ENCODE data around the gene LARGE1.
"Not testable (repeated sequence)": the region's sequence is repeated elsewhere in the genome, so short reads cannot be mapped to it uniquely, and the experiment has no call there.

The LARGE1 gene

DNA sequence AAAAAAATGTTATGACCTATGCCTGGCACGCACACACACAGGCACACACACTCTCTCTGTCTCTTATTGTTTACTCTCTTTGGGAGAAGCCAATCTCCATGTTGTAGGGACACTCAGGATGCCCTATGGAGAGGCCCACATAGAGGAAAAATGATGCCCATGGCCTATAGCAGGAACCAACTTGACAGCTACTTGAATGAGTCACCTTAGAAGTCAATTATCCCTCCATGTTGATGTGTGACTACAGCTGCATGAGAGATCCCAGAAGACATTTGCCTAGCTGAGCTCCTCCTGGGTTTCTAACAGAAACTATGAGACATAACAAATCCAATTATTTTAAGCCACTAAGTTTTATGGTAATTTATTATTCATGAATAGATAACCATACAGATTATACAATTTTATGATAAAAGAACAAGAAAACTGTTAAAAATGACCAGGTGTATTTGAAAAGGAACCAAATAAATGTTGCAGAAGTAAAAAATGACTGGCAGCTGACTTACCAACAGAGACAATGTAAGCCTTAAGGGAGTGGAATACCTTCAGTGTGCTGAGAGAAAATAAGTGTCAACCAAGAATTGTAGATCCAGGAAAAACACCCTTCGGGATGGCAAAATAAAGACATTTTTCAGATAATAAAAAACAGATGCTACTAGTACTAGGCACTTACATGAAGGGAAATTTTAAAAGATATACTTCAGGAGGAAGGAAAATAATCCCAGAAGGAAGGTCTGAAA, 458.4 kb downstream of the LARGE1 start:
- Histone ChIP-seq H3K4me1 (ENCODE audit: control insufficient read depth, insufficient read depth, low read length) (no peaks in the 10 kb centered on the region), H3K9ac (ENCODE audit: low read length) (no peak overlapping the region), H3K4me3 (ENCODE audit: low read length) (no peak overlapping the region), H3K9me3 (ENCODE audit: control insufficient read depth, low read length) (peaks cover 8% of the 10 kb centered on the region), H3K36me3 (ENCODE audit: control insufficient read depth, insufficient read depth, low read length, severe bottlenecking) (no peaks in the 10 kb centered on the region), H3K27me3 (replicated peaks; ENCODE audit: control insufficient read depth, insufficient read depth, low read length) (no peaks in the 10 kb centered on the region)
- no peak for DNase-seq (ENCODE audit: low read depth)

GRCh38 chr22:33461245-33461644, 459.0 kb downstream of the LARGE1 start:
- H3K9me3 ChIP-seq (ENCODE audit: control insufficient read depth, low read length); H3K36me3 ChIP-seq (ENCODE audit: control insufficient read depth, insufficient read depth, low read length, severe bottlenecking); H3K9ac ChIP-seq (ENCODE audit: low read length); H3K27me3 ChIP-seq (replicated peaks; ENCODE audit: control insufficient read depth, insufficient read depth, low read length); H3K4me3 ChIP-seq (ENCODE audit: low read length); DNase-seq (ENCODE audit: low read depth); H3K4me1 ChIP-seq (ENCODE audit: control insufficient read depth, insufficient read depth, low read length): not testable (repeated sequence)

DNA sequence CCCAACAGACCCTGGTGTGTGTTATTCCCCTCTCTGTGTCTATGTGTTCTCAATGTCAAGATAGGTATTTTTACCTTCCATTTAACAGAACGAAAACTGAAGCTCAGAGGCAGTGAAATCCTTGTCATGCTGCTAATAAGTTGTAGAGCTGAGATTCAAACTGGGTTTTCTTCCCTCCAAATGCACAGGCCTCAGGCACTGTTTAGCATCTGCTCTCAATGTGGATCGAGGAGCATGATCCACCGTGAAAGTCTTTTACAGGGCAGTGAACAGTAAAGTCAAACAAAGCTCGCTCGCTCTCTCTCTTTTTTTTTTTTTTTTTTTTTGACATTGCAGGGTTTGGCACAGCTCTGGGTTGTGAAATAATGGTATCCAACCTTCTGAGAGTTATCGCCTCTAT, 461.1 kb downstream of the LARGE1 start:
- Histone ChIP-seq H3K36me3 (ENCODE audit: control insufficient read depth, insufficient read depth, low read length, severe bottlenecking) (no peaks in the 10 kb centered on the region), H3K4me3 (ENCODE audit: low read length) (no peak overlapping the region), H3K4me1 (ENCODE audit: control insufficient read depth, insufficient read depth, low read length) (no peaks in the 10 kb centered on the region), H3K9me3 (ENCODE audit: control insufficient read depth, low read length) (peaks cover 8% of the 10 kb centered on the region), H3K9ac (ENCODE audit: low read length) (no peak overlapping the region), H3K27me3 (replicated peaks; ENCODE audit: control insufficient read depth, insufficient read depth, low read length) (no peaks in the 10 kb centered on the region)
- DNase-seq (ENCODE audit: low read depth): no peak

GRCh38 chr22:33456511-33456910, 463.8 kb downstream of the LARGE1 start:
- H3K4me3 ChIP-seq (ENCODE audit: low read length): no peak overlapping the region
- DNase-seq (ENCODE audit: low read depth): no peak

GRCh38 chr22:33455036-33455435, 465.2 kb downstream of the LARGE1 start:
- no peak for DNase-seq (ENCODE audit: low read depth)
- H3K27me3 ChIP-seq (replicated peaks; ENCODE audit: control insufficient read depth, insufficient read depth, low read length): no peaks in the 10 kb centered on the region
- no peaks in the 10 kb centered on the region for H3K4me1 ChIP-seq (ENCODE audit: control insufficient read depth, insufficient read depth, low read length)
- H3K9me3 ChIP-seq (ENCODE audit: control insufficient read depth, low read length): no peaks in the 10 kb centered on the region
- H3K36me3 ChIP-seq (ENCODE audit: control insufficient read depth, insufficient read depth, low read length, severe bottlenecking): no peaks in the 10 kb centered on the region
- no peak overlapping the region for H3K9ac ChIP-seq (ENCODE audit: low read length)
- H3K4me3 ChIP-seq (ENCODE audit: low read length): no peak overlapping the region

More at GRCh38 chr22:33456511-33456910, 463.8 kb downstream of the LARGE1 start:
- Histone ChIP-seq H3K4me1 (ENCODE audit: control insufficient read depth, insufficient read depth, low read length) (no peaks in the 10 kb centered on the region), H3K36me3 (ENCODE audit: control insufficient read depth, insufficient read depth, low read length, severe bottlenecking) (no peaks in the 10 kb centered on the region), H3K9me3 (ENCODE audit: control insufficient read depth, low read length) (no peaks in the 10 kb centered on the region), H3K27me3 (replicated peaks; ENCODE audit: control insufficient read depth, insufficient read depth, low read length) (no peaks in the 10 kb centered on the region), H3K9ac (ENCODE audit: low read length) (no peak overlapping the region)

- Histone ChIP-seq H3K4me3 (ENCODE audit: low read length) (no peak overlapping the region), H3K9me3 (ENCODE audit: control insufficient read depth, low read length) (no peaks in the 10 kb centered on the region), H3K4me1 (ENCODE audit: control insufficient read depth, insufficient read depth, low read length) (no peaks in the 10 kb centered on the region), H3K36me3 (ENCODE audit: control insufficient read depth, insufficient read depth, low read length, severe bottlenecking) (no peaks in the 10 kb centered on the region), H3K9ac (ENCODE audit: low read length) (no peak overlapping the region), H3K27me3 (replicated peaks; ENCODE audit: control insufficient read depth, insufficient read depth, low read length) (no peaks in the 10 kb centered on the region)
- DNase-seq (ENCODE audit: low read depth): no peak
These were observed 468.3 kb downstream of the LARGE1 start for GRCh38 chr22:33451866-33452469.

DNA sequence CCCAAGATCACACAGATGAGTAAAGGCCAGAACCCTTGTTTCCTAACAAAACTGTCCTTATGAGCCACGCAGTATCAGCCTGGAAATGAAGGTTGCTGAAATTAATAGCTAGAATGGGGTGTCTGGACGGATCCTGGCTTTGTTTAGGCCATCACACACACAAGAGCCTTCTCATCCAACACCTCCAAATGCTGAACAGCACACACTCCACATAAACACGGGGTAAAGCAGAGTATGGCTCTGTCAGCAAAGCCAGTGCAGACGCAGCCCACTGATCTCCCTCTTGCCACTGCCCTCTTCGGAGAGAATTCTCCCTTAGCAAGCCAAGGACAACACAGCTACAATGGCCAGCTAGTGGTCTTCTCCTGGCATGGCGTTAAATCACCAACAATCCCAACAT, 469.5 kb downstream of the LARGE1 start:
- DNase-seq (ENCODE audit: low read depth): no peak
- no peaks in the 10 kb centered on the region for H3K27me3 ChIP-seq (replicated peaks; ENCODE audit: control insufficient read depth, insufficient read depth, low read length)
- H3K9ac ChIP-seq (ENCODE audit: low read length): no peak overlapping the region
- H3K4me3 ChIP-seq (ENCODE audit: low read length): no peak overlapping the region
- H3K9me3 ChIP-seq (ENCODE audit: control insufficient read depth, low read length): no peaks in the 10 kb centered on the region
- no peaks in the 10 kb centered on the region for H3K4me1 ChIP-seq (ENCODE audit: control insufficient read depth, insufficient read depth, low read length)
- H3K36me3 ChIP-seq (ENCODE audit: control insufficient read depth, insufficient read depth, low read length, severe bottlenecking): no peaks in the 10 kb centered on the region

- no peak for DNase-seq (ENCODE audit: low read depth)
- H3K27me3 ChIP-seq (replicated peaks; ENCODE audit: control insufficient read depth, insufficient read depth, low read length): no peaks in the 10 kb centered on the region
- H3K9ac ChIP-seq (ENCODE audit: low read length): no peak overlapping the region
- H3K4me3 ChIP-seq (ENCODE audit: low read length): no peak overlapping the region
- H3K4me1 ChIP-seq (ENCODE audit: control insufficient read depth, insufficient read depth, low read length): no peaks in the 10 kb centered on the region
- no peaks in the 10 kb centered on the region for H3K9me3 ChIP-seq (ENCODE audit: control insufficient read depth, low read length)
- H3K36me3 ChIP-seq (ENCODE audit: control insufficient read depth, insufficient read depth, low read length, severe bottlenecking): no peaks in the 10 kb centered on the region
These were observed 472.5 kb downstream of the LARGE1 start for GRCh38 chr22:33447733-33448132.

GRCh38 chr22:33443683-33444082, 476.6 kb downstream of the LARGE1 start:
- Histone ChIP-seq H3K4me1 (ENCODE audit: control insufficient read depth, insufficient read depth, low read length) (peaks cover 5% of the 10 kb centered on the region), H3K9ac (ENCODE audit: low read length) (no peak overlapping the region), H3K27me3 (replicated peaks; ENCODE audit: control insufficient read depth, insufficient read depth, low read length) (no peaks in the 10 kb centered on the region), H3K36me3 (ENCODE audit: control insufficient read depth, insufficient read depth, low read length, severe bottlenecking) (no peaks in the 10 kb centered on the region), H3K4me3 (ENCODE audit: low read length) (no peak overlapping the region), H3K9me3 (ENCODE audit: control insufficient read depth, low read length) (no peaks in the 10 kb centered on the region)
- DNase-seq (ENCODE audit: low read depth): no peak

- H3K9me3 ChIP-seq (ENCODE audit: control insufficient read depth, low read length): no peaks in the 10 kb centered on the region
- H3K4me1 ChIP-seq (ENCODE audit: control insufficient read depth, insufficient read depth, low read length): peaks cover 5% of the 10 kb centered on the region
- no peak for DNase-seq (ENCODE audit: low read depth)
- H3K4me3 ChIP-seq (ENCODE audit: low read length): no peak overlapping the region
- H3K27me3 ChIP-seq (replicated peaks; ENCODE audit: control insufficient read depth, insufficient read depth, low read length): no peaks in the 10 kb centered on the region
- no peaks in the 10 kb centered on the region for H3K36me3 ChIP-seq (ENCODE audit: control insufficient read depth, insufficient read depth, low read length, severe bottlenecking)
- no peak overlapping the region for H3K9ac ChIP-seq (ENCODE audit: low read length)
These were observed 479.5 kb downstream of the LARGE1 start for GRCh38 chr22:33440756-33441155.

DNA sequence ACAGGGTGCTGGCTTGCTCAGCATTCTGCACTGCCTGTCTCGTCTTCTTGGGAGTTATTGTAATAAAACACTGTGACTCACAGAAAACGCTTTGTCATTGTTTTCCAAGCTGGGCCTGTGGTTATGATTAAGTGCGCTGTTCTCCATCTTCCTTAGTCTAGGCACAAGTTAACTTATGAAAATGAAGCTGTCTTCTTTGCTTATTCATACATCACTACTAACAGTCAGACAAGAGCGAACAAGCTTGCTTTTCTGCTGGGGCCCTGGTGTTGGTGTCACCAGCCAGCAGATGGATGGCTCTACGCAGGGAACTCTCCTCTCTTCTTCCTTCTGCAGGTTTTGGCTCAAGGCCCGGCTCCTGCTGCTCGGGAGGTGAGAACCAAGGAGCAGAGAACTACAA, 482.0 kb downstream of the LARGE1 start:
- H3K27me3 ChIP-seq (replicated peaks; ENCODE audit: control insufficient read depth, insufficient read depth, low read length): no peaks in the 10 kb centered on the region
- no peak overlapping the region for H3K9ac ChIP-seq (ENCODE audit: low read length)
- H3K9me3 ChIP-seq (ENCODE audit: control insufficient read depth, low read length): no peaks in the 10 kb centered on the region
- H3K36me3 ChIP-seq (ENCODE audit: control insufficient read depth, insufficient read depth, low read length, severe bottlenecking): no peaks in the 10 kb centered on the region
- DNase-seq (ENCODE audit: low read depth): peak; percentile 77
- peaks cover 5% of the 10 kb centered on the region for H3K4me1 ChIP-seq (ENCODE audit: control insufficient read depth, insufficient read depth, low read length)
- H3K4me3 ChIP-seq (ENCODE audit: low read length): no peak overlapping the region

- H3K36me3 ChIP-seq (ENCODE audit: control insufficient read depth, insufficient read depth, low read length, severe bottlenecking): peaks cover 12% of the 10 kb centered on the region
- no peaks in the 10 kb centered on the region for H3K4me1 ChIP-seq (ENCODE audit: control insufficient read depth, insufficient read depth, low read length)
- no peak for DNase-seq (ENCODE audit: low read depth)
- H3K27me3 ChIP-seq (replicated peaks; ENCODE audit: control insufficient read depth, insufficient read depth, low read length): no peaks in the 10 kb centered on the region
- H3K9ac ChIP-seq (ENCODE audit: low read length): no peak overlapping the region
- H3K9me3 ChIP-seq (ENCODE audit: control insufficient read depth, low read length): no peaks in the 10 kb centered on the region
- H3K4me3 ChIP-seq (ENCODE audit: low read length): no peak overlapping the region
These were observed 489.0 kb downstream of the LARGE1 start for GRCh38 chr22:33431300-33431699.

Measured in adipocyte (in vitro differentiated cells).